Muscle of back (tissue), 13 donors: ENCODE measurements around the gene BCAT1. TPM values are rescaled to one million over a fixed set of nuclear protein-coding genes. Genes with fewer than 3 reads are reported as not detected.
A peak's percentile ranks its signal among the peaks of the same experiment; 100 is the strongest.

Source experiments
- DNase-seq, 3 donors: peaks; one replicate each; pipeline versions ENCODE4 v3.0.0 to v3.0.0-alpha.2; 2013
- long read RNA-seq, 9 donors: transcript quantifications; one replicate each; lab custom pipeline, GENCODE V29; 2026
- polyA plus RNA-seq, 10 donors: library from polyadenylated mRNA; unstranded; fragments of 120-200 nt; gene quantifications; one replicate each; pipeline ENCODE4 v1.2.1, GENCODE V29; 2013; ENCODE audit not compliant: insufficient read length in 10 of 10

The BCAT1 gene
- 10 to 100 TPM; 29.0 to 68.1 (median 49.9) TPM for polyA plus RNA-seq
- long read RNA-seq, donor 1, full-length matches to known transcripts = 12 of 12 reads
- long read RNA-seq, donor 1, partial matches to known transcripts = 0 of 12 reads
- long read RNA-seq, donor 1, other reads (novel, unspliced or antisense) = 0 of 12 reads
- long read RNA-seq, donor 2, full-length matches to known transcripts = 7 of 7 reads
- long read RNA-seq, donor 2, partial matches to known transcripts = 0 of 7 reads
- long read RNA-seq, donor 2, other reads (novel, unspliced or antisense) = 0 of 7 reads
- long read RNA-seq, donor 3 = 0 reads
- long read RNA-seq, donor 4, full-length matches to known transcripts = 3 of 3 reads
- long read RNA-seq, donor 4, partial matches to known transcripts = 0 of 3 reads
- long read RNA-seq, donor 4, other reads (novel, unspliced or antisense) = 0 of 3 reads
- long read RNA-seq, donor 5, full-length matches to known transcripts = 11 of 11 reads
- long read RNA-seq, donor 5, partial matches to known transcripts = 0 of 11 reads
- long read RNA-seq, donor 5, other reads (novel, unspliced or antisense) = 0 of 11 reads
- long read RNA-seq, donor 6, full-length matches to known transcripts = 5 of 5 reads
- long read RNA-seq, donor 6, partial matches to known transcripts = 0 of 5 reads
- long read RNA-seq, donor 6, other reads (novel, unspliced or antisense) = 0 of 5 reads
- long read RNA-seq, donor 7, full-length matches to known transcripts = 9 of 9 reads
- long read RNA-seq, donor 7, partial matches to known transcripts = 0 of 9 reads
- long read RNA-seq, donor 7, other reads (novel, unspliced or antisense) = 0 of 9 reads
- long read RNA-seq, donor 8, full-length matches to known transcripts = 2 of 21 reads
- long read RNA-seq, donor 8, partial matches to known transcripts = 19 of 21 reads
- long read RNA-seq, donor 8, other reads (novel, unspliced or antisense) = 0 of 21 reads
- long read RNA-seq, donor 9, partial matches to known transcripts = 0 of 1 reads
- long read RNA-seq, donor 9, other reads (novel, unspliced or antisense) = 0 of 1 reads

- peak; percentile 81 to 93 (median 81) for DNase-seq
These were observed at the start of gene BCAT1 for GRCh38 chr12:24948757-24949722. BCAT1 (minus strand) TSS chr12:24949101; CDS start chr12:24948932, 169 bp downstream.

- peak in 2 of 3 donors; percentile 4 to 69 for DNase-seq
These were observed 49.2 kb upstream of the BCAT1 start for GRCh38 chr12:24997970-24998582.

- no peak for DNase-seq
These were observed 48.6 kb upstream of the BCAT1 start for GRCh38 chr12:24997496-24997895.

GRCh38 chr12:24996820-24997219 is 47.9 kb upstream of the BCAT1 start:
- DNase-seq = no peak

- DNase-seq = no peak
These were observed 47.3 kb upstream of the BCAT1 start for GRCh38 chr12:24996102-24996797.

GRCh38 chr12:24993793-24994192 is 44.9 kb upstream of the BCAT1 start:
- DNase-seq = no peak

- DNase-seq = peak; percentile 46 to 63 (median 47)
These were observed 42.5 kb upstream of the BCAT1 start for GRCh38 chr12:24991209-24992049.

GRCh38 chr12:24989216-24989615 is 40.3 kb upstream of the BCAT1 start:
- DNase-seq = no peak

GRCh38 chr12:24982250-24982649 is 33.3 kb upstream of the BCAT1 start:
- no peak for DNase-seq

GRCh38 chr12:24979976-24980730 is 31.3 kb upstream of the BCAT1 start:
- no peak for DNase-seq

- peak in 1 of 3 donors; percentile 11 for DNase-seq
These were observed 30.4 kb upstream of the BCAT1 start for GRCh38 chr12:24979329-24979728.

GRCh38 chr12:24977711-24978110 is 28.8 kb upstream of the BCAT1 start:
- DNase-seq = no peak

- no peak for DNase-seq
These were observed 28.2 kb upstream of the BCAT1 start for GRCh38 chr12:24977060-24977459.

GRCh38 chr12:24975425-24975824 is 26.5 kb upstream of the BCAT1 start:
- DNase-seq = no peak

GRCh38 chr12:24974216-24974615 is 25.3 kb upstream of the BCAT1 start:
- no peak for DNase-seq

- DNase-seq = no peak
These were observed 23.2 kb upstream of the BCAT1 start for GRCh38 chr12:24972078-24972477.

- no peak for DNase-seq
These were observed 21.3 kb upstream of the BCAT1 start for GRCh38 chr12:24970177-24970576.

- no peak for DNase-seq
These were observed 18.2 kb upstream of the BCAT1 start for GRCh38 chr12:24966951-24967564.
